Kidney capillary endothelial cell (primary cell): ENCODE measurements around the gene DOK7.
"Not testable (repeated sequence)": the region's sequence is repeated elsewhere in the genome, so short reads cannot be mapped to it uniquely, and the experiment has no call there.

ENCODE experiments used
- DNase-seq: peaks from one replicate; pipeline ENCODE4 v3.0.0-alpha.2; 2018; ENCODE audit warnings: low spot score

DOK7 gene

GRCh38 chr4:3543415-3543814, 80.3 kb downstream of the DOK7 start:
- DNase-seq = not testable (repeated sequence)
